Right forelimb (tissue), 1 donor: Measurements from ENCODE around the gene SMTNL2.
A peak's percentile ranks its signal among the peaks of the same experiment; 100 is the strongest.
"Not testable (repeated sequence)": the region's sequence is repeated elsewhere in the genome, so short reads cannot be mapped to it uniquely, and the experiment has no call there.

Source experiments
- DNase-seq: peaks from one replicate; pipeline ENCODE4 v3.0.0-alpha.2; 2018

The SMTNL2 gene

GRCh38 chr17:4587195-4587594 lies 2.9 kb downstream of the SMTNL2 start:
- no peak for DNase-seq

- DNase-seq: no peak
Measured at GRCh38 chr17:4587803-4588202, 3.5 kb downstream of the SMTNL2 start.

- DNase-seq: no peak
Measured at GRCh38 chr17:4588391-4588790, 4.1 kb downstream of the SMTNL2 start.

- DNase-seq: no peak
Measured at GRCh38 chr17:4588898-4589625, 4.7 kb downstream of the SMTNL2 start.

GRCh38 chr17:4590042-4590441 lies 5.7 kb downstream of the SMTNL2 start:
- not testable (repeated sequence) for DNase-seq

- DNase-seq: no peak
Measured at GRCh38 chr17:4590981-4591453, 6.7 kb downstream of the SMTNL2 start.

- DNase-seq: no peak
Measured at GRCh38 chr17:4591529-4591928, 7.2 kb downstream of the SMTNL2 start.

GRCh38 chr17:4592240-4593005 lies 8.1 kb downstream of the SMTNL2 start:
- DNase-seq: no peak

GRCh38 chr17:4593021-4593421 lies 8.7 kb downstream of the SMTNL2 start:
- no peak for DNase-seq

- DNase-seq: no peak
Measured at GRCh38 chr17:4594406-4594805, 10.1 kb downstream of the SMTNL2 start.

GRCh38 chr17:4594931-4595684 lies 10.8 kb downstream of the SMTNL2 start:
- DNase-seq: no peak

GRCh38 chr17:4595685-4596342 lies 11.5 kb downstream of the SMTNL2 start:
- not testable (repeated sequence) for DNase-seq

- no peak for DNase-seq
Measured at GRCh38 chr17:4596636-4597380, 12.5 kb downstream of the SMTNL2 start.

GRCh38 chr17:4597975-4598374 lies 13.6 kb downstream of the SMTNL2 start:
- no peak for DNase-seq

GRCh38 chr17:4598776-4599504 lies 14.6 kb downstream of the SMTNL2 start:
- peak; percentile 57 for DNase-seq

- peak; percentile 82 for DNase-seq
Measured at GRCh38 chr17:4599505-4600281, 15.4 kb downstream of the SMTNL2 start.

- no peak for DNase-seq
Measured at GRCh38 chr17:4600563-4600962, 16.2 kb downstream of the SMTNL2 start.

- DNase-seq: no peak
Measured at GRCh38 chr17:4601326-4601725, 17.0 kb downstream of the SMTNL2 start.

- no peak for DNase-seq
Measured at GRCh38 chr17:4602041-4602440, 17.7 kb downstream of the SMTNL2 start.

- DNase-seq: peak; percentile 77
Measured at GRCh38 chr17:4604111-4604644, 19.8 kb downstream of the SMTNL2 start.
